ENCODE data around the gene UBXN2A. TPM values are rescaled to one million over a fixed set of nuclear protein-coding genes. Genes with fewer than 3 reads are reported as not detected.

Gene UBXN2A
- total and polyA plus RNA-seq, 2 of the 8 experiments (the other 6 are each of a cell fraction or from before 2014, with no cell fraction given): 3.6 to 20.4 TPM

DNA sequence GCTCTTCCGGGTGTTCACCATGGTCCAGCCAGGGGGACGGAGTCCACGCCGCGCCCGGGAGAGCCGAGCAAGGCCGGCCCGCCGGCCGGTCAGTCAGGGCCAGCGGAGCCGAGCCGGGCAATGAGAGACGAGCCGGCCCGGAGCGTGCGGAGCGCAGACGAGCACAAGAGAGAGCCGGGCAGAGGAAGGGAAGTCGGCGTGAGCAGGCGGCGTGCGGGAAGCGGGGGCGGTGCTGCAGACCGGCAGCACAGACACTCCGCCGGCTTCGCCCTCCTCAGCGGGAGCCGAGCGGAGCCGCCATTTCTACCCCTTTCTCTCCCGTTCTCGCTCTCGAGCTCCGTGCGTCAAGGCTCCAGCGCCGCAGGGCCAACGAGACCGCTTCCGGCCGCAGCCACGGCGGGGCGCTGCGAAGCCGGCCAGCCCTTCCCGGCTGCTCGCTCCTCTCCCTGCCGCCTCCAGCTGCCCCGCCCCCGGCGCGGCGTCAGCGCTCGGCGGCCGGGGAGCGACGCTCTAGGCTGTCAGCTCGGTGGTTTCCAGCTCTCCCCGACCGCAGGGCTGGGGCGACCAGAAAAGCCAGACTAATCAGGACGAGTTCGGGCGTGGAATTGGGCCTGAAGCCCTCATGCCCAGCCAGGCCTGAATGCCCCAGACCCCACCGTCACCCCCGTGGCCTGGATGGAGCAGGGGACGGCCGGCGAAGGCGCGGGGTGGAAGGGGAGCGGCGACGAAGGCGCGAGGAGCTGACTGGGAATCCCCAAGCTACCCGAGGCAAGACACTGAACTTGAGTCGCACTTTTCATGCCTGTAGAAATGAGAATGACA, 13.3 kb upstream of the UBXN2A start, which contains the start of gene ATAD2B (continued):
- TF ChIP-seq, protein P1, sequence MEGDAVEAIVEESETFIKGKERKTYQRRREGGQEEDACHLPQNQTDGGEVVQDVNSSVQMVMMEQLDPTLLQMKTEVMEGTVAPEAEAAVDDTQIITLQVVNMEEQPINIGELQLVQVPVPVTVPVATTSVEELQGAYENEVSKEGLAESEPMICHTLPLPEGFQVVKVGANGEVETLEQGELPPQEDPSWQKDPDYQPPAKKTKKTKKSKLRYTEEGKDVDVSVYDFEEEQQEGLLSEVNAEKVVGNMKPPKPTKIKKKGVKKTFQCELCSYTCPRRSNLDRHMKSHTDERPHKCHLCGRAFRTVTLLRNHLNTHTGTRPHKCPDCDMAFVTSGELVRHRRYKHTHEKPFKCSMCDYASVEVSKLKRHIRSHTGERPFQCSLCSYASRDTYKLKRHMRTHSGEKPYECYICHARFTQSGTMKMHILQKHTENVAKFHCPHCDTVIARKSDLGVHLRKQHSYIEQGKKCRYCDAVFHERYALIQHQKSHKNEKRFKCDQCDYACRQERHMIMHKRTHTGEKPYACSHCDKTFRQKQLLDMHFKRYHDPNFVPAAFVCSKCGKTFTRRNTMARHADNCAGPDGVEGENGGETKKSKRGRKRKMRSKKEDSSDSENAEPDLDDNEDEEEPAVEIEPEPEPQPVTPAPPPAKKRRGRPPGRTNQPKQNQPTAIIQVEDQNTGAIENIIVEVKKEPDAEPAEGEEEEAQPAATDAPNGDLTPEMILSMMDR (IDR thresholded peaks at IDR 0.05; ENCODE audit: control extremely low read depth in 1 of 3, insufficient read depth in 1 of 3, low read depth in 1 of 3, low read length in 3 of 3): peak; percentile 87 to 96 (median 87)
- TF ChIP-seq, protein P2, sequence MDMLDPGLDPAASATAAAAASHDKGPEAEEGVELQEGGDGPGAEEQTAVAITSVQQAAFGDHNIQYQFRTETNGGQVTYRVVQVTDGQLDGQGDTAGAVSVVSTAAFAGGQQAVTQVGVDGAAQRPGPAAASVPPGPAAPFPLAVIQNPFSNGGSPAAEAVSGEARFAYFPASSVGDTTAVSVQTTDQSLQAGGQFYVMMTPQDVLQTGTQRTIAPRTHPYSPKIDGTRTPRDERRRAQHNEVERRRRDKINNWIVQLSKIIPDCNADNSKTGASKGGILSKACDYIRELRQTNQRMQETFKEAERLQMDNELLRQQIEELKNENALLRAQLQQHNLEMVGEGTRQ (IDR thresholded peaks at IDR 0.05; ENCODE audit: low read length): no peak
- TF ChIP-seq RAD21 (IDR thresholded peaks at IDR 0.05 in 1 of 2, conservative IDR thresholded peaks at IDR 0.05 in 1 of 2; ENCODE audit: low read depth in 2 of 2, low read length in 2 of 2) (peak; percentile 75 to 83), CHD1 (IDR thresholded peaks at IDR 0.05; ENCODE audit: low read depth, low read length) (peak; percentile 37; the same call in 1 of the 2 replicates)

All from H1 (cell line).